Small intestine (tissue), 7 donors: Measurements from ENCODE around the gene CDK15. TPM values are rescaled to one million over a fixed set of nuclear protein-coding genes. Genes with fewer than 3 reads are reported as not detected.

Source experiments
- DNase-seq, 2 donors: peaks; one replicate each; pipeline versions ENCODE4 v3.0.0 to v3.0.0-alpha.2; 2013
- FAIRE-seq: peaks from 2 replicates; lab custom pipeline; 2012; peaks lifted over from hg19 to GRCh38; lab: Jason Lieb, UNC
- H3K27ac ChIP-seq, 3 donors: one replicate each; pipeline ENCODE4 v1.5.1; 2013; ENCODE audit warnings: low read length in 2 of 3, mild to moderate bottlenecking in 2 of 3, control low read depth in 1 of 3, inconsistent platforms in 1 of 3, low read depth in 1 of 3, moderate library complexity in 1 of 3
- H3K27me3 ChIP-seq, 3 donors: one replicate each; pipeline ENCODE4 v1.6.1; 2013; ENCODE audit warnings: low read length in 3 of 3, inconsistent platforms in 1 of 3; ENCODE audit not compliant: control insufficient read depth in 3 of 3, insufficient read depth in 3 of 3
- H3K36me3 ChIP-seq, 3 donors: one replicate each; pipeline ENCODE4 v1.6.1; 2013; ENCODE audit warnings: low read length in 3 of 3, inconsistent platforms in 1 of 3, low read depth in 1 of 3, mild to moderate bottlenecking in 1 of 3, moderate library complexity in 1 of 3; ENCODE audit not compliant: control insufficient read depth in 3 of 3, insufficient read depth in 2 of 3
- H3K4me1 ChIP-seq, 3 donors: one replicate each; pipeline ENCODE4 v1.6.1; 2013; ENCODE audit warnings: low read length in 2 of 3, inconsistent platforms in 1 of 3, low read depth in 1 of 3, mild to moderate bottlenecking in 1 of 3, moderate library complexity in 1 of 3; ENCODE audit not compliant: control insufficient read depth in 3 of 3, insufficient read depth in 2 of 3
- H3K4me3 ChIP-seq, 3 donors: one replicate each; pipeline ENCODE4 v1.5.1; 2013; ENCODE audit warnings: low read length in 3 of 3, control low read depth in 1 of 3, inconsistent platforms in 1 of 3, low read depth in 1 of 3, mild to moderate bottlenecking in 1 of 3, moderate library complexity in 1 of 3
- H3K9me3 ChIP-seq, 2 donors: one replicate each; pipeline ENCODE4 v1.6.1; 2013; ENCODE audit warnings: low read depth in 1 of 2, low read length in 1 of 2; ENCODE audit not compliant: control insufficient read depth in 2 of 2, insufficient read depth in 1 of 2
- WGBS, 3 donors: extraction: QIAGEN DNeasy Blood & Tissue Kit; methylation state at CpG; one replicate each; pipeline ENCODE4 v1.1.7; 2013; 5-methylcytosine and 5-hydroxymethylcytosine counted together
- polyA plus RNA-seq, 4 donors: library from polyadenylated mRNA; stranded (reverse) in 3 of 4; unstranded in 1 of 4; fragments of 200-250 nt in 3 of 4; fragments of 120-200 nt in 1 of 4; gene quantifications; one replicate each; pipeline versions ENCODE4 v1.2.1 to v1.2.3, GENCODE V29; 2013
- donor health status: healthy with polysubstance abuse.
- donor health status: control.
- donor health status: control.
- donor health status: Bipolar disorder and iron deficiency.
- donor health status: healthy.

The CDK15 gene
- polyA plus RNA-seq, 4 donors = 0.52 to 1.2 (median 0.54) TPM; not detected in 1

- Histone ChIP-seq H3K4me3 (no peak overlapping the region), H3K4me1 (peaks cover 0 to 5% (median 2%) of the 10 kb centered on the region in 3 donors), H3K27ac (no peak overlapping the region), H3K9me3 (no peaks in the 10 kb centered on the region), H3K27me3 (no peaks in the 10 kb centered on the region), H3K36me3 (no peaks in the 10 kb centered on the region)
- DNase-seq = no peak
- no peak for FAIRE-seq
- 89 to 96% (median 91%) methylated on average over 4 of the region's 4 CpGs for WGBS, 3 donors
Measured at GRCh38 chr2:201916565-201916964, 110.2 kb downstream of the CDK15 start.

GRCh38 chr2:201918616-201919307 is 112.4 kb downstream of the CDK15 start:
- 16 to 57% (median 37%) methylated on average over 10 of the region's 10 CpGs for WGBS, 3 donors
- no peak for FAIRE-seq
- Histone ChIP-seq H3K4me3 (peak overlapping the region in 1 of 3 donors; percentile 0), H3K36me3 (no peaks in the 10 kb centered on the region), H3K4me1 (peaks cover 0 to 5% (median 2%) of the 10 kb centered on the region in 3 donors), H3K27ac (peak overlapping the region in 2 of 3 donors; percentile 14 to 71), H3K9me3 (no peaks in the 10 kb centered on the region), H3K27me3 (no peaks in the 10 kb centered on the region)
- DNase-seq = peak in 1 of 2 donors; percentile 50

- Histone ChIP-seq H3K4me3 (peak overlapping the region in 1 of 3 donors; percentile 0), H3K27ac (peak overlapping the region in 2 of 3 donors; percentile 14 to 71), H3K4me1 (peaks cover 0 to 8% (median 2%) of the 10 kb centered on the region in 3 donors), H3K9me3 (no peaks in the 10 kb centered on the region), H3K27me3 (no peaks in the 10 kb centered on the region), H3K36me3 (no peaks in the 10 kb centered on the region)
- 11 to 65% (median 26%) methylated on average over 6 of the region's 6 CpGs for WGBS, 3 donors
- FAIRE-seq (no peak), DNase-seq (peak; percentile 74 to 77)
Measured at GRCh38 chr2:201919308-201919634, 112.9 kb downstream of the CDK15 start.

GRCh38 chr2:201923436-201924328 is 117.3 kb downstream of the CDK15 start:
- no peak for DNase-seq
- Histone ChIP-seq H3K27ac (no peak overlapping the region), H3K36me3 (no peaks in the 10 kb centered on the region), H3K9me3 (no peaks in the 10 kb centered on the region), H3K4me1 (peaks cover 0 to 8% (median 0%) of the 10 kb centered on the region in 3 donors), H3K27me3 (no peaks in the 10 kb centered on the region), H3K4me3 (no peak overlapping the region)
- WGBS, 3 donors = 76 to 85% (median 78%) methylated on average over 10 of the region's 10 CpGs
- FAIRE-seq = no peak

GRCh38 chr2:201924453-201924852 is 118.1 kb downstream of the CDK15 start:
- Histone ChIP-seq H3K27me3 (no peaks in the 10 kb centered on the region), H3K27ac (no peak overlapping the region), H3K4me1 (peaks cover 0 to 6% (median 0%) of the 10 kb centered on the region in 3 donors), H3K36me3 (no peaks in the 10 kb centered on the region), H3K9me3 (no peaks in the 10 kb centered on the region), H3K4me3 (no peak overlapping the region)
- FAIRE-seq (no peak), DNase-seq (no peak)
- WGBS, 3 donors = 87 to 96% (median 93%) methylated on average over 5 of the region's 5 CpGs

- H3K36me3 ChIP-seq = no peaks in the 10 kb centered on the region
- peaks cover 0 to 3% (median 0%) of the 10 kb centered on the region in 3 donors for H3K4me1 ChIP-seq
- no peaks in the 10 kb centered on the region for H3K27me3 ChIP-seq
- no peak overlapping the region for H3K27ac ChIP-seq
- H3K4me3 ChIP-seq = no peak overlapping the region
- 90 to 95% (median 93%) methylated on average over 5 of the region's 5 CpGs for WGBS, 3 donors
- DNase-seq (no peak), FAIRE-seq (no peak)
- H3K9me3 ChIP-seq = no peaks in the 10 kb centered on the region
Measured at GRCh38 chr2:201925056-201925455, 118.7 kb downstream of the CDK15 start.

GRCh38 chr2:201926067-201926466 is 119.7 kb downstream of the CDK15 start:
- FAIRE-seq = no peak
- Histone ChIP-seq H3K36me3 (no peaks in the 10 kb centered on the region), H3K9me3 (no peaks in the 10 kb centered on the region), H3K27ac (no peak overlapping the region), H3K27me3 (no peaks in the 10 kb centered on the region), H3K4me1 (peaks cover 0 to 3% (median 0%) of the 10 kb centered on the region in 3 donors), H3K4me3 (no peak overlapping the region)
- no peak for DNase-seq
- WGBS, 3 donors = 76 to 87% (median 82%) methylated on average over 3 of the region's 3 CpGs

GRCh38 chr2:201928363-201928762 is 122.0 kb downstream of the CDK15 start:
- H3K9me3 ChIP-seq = no peaks in the 10 kb centered on the region
- H3K27me3 ChIP-seq = no peaks in the 10 kb centered on the region
- 89 to 97% (median 90%) methylated on average over 8 of the region's 8 CpGs for WGBS, 3 donors
- DNase-seq (no peak), FAIRE-seq (no peak)
- no peak overlapping the region for H3K27ac ChIP-seq
- no peaks in the 10 kb centered on the region for H3K36me3 ChIP-seq
- H3K4me1 ChIP-seq = peaks cover 0 to 3% (median 0%) of the 10 kb centered on the region in 3 donors
- H3K4me3 ChIP-seq = no peak overlapping the region
